SH-SY5Y (cell line): Measurements from ENCODE around the gene SNX18.

ENCODE experiments used
- GATA2 ChIP-seq: IDR thresholded peaks from 2 replicates; pipeline ENCODE4 v1.6.1; 2011; ENCODE audit warnings: mild to moderate bottlenecking, low read depth, low read length
- GATA3 ChIP-seq: IDR thresholded peaks from 2 replicates; pipeline ENCODE4 v1.6.1; 2011; ENCODE audit warnings: low read depth, mild to moderate bottlenecking, low read length, moderate library complexity

Gene SNX18

GRCh38 chr5:54577937-54578653 lies 60.5 kb downstream of the SNX18 start:
- no peak for TF ChIP-seq GATA2

GRCh38 chr5:54579591-54580295 lies 62.2 kb downstream of the SNX18 start:
- no peak for TF ChIP-seq GATA3

- TF ChIP-seq GATA3 (no peak), GATA2 (no peak)
These were observed 63.6 kb downstream of the SNX18 start for GRCh38 chr5:54580997-54581811.

GRCh38 chr5:54581831-54582548 lies 64.4 kb downstream of the SNX18 start:
- no peak for TF ChIP-seq GATA3
- TF ChIP-seq GATA2: no peak

- TF ChIP-seq GATA3: no peak
- no peak for TF ChIP-seq GATA2
These were observed 68.8 kb downstream of the SNX18 start for GRCh38 chr5:54586336-54586735.

- TF ChIP-seq GATA3: no peak
- TF ChIP-seq GATA2: no peak
These were observed 72.2 kb downstream of the SNX18 start for GRCh38 chr5:54589786-54590185.

GRCh38 chr5:54590824-54591223 lies 73.3 kb downstream of the SNX18 start:
- TF ChIP-seq GATA3 (no peak), GATA2 (no peak)

- no peak for TF ChIP-seq GATA2
- TF ChIP-seq GATA3: no peak
These were observed 76.2 kb downstream of the SNX18 start for GRCh38 chr5:54593779-54594178.

- TF ChIP-seq GATA3: no peak
- TF ChIP-seq GATA2: no peak
These were observed 76.6 kb downstream of the SNX18 start for GRCh38 chr5:54594181-54594580.

- TF ChIP-seq GATA2: no peak
- no peak for TF ChIP-seq GATA3
These were observed 78.2 kb downstream of the SNX18 start for GRCh38 chr5:54595721-54596120.
